Esophagus squamous epithelium (tissue), 4 donors: ENCODE data around the gene CAP1.

Source experiments
- CTCF ChIP-seq, 6 experiments: fragments of 450-650 bp in 4 of 6; fragments of 200-600 bp in 2 of 6; sonication (generic) in 2 of 6; IDR thresholded peaks; one replicate each; pipeline ENCODE4 v1.5.1; 2016 to 2019; ENCODE audit warnings: antibody characterized with exemption in 6 of 6, mild to moderate bottlenecking in 4 of 6, moderate library complexity in 4 of 6
- POLR2A ChIP-seq, 4 donors: fragments of 450-650 bp; IDR thresholded peaks; one replicate each; pipeline ENCODE4 v1.6.1; 2017; ENCODE audit warnings: antibody characterized with exemption in 4 of 4, mild to moderate bottlenecking in 4 of 4, moderate library complexity in 3 of 4

GRCh38 chr1:40092241-40092640, 51.7 kb downstream of the CAP1 start:
- TF ChIP-seq CTCF (IDR thresholded peaks at IDR 0.05) = no peak
- TF ChIP-seq POLR2A (IDR thresholded peaks at IDR 0.05) = no peak
